GM23338 (cell line): ENCODE results near the gene PAX4.

Experiments
- CREB1 ChIP-seq: fragments of 250-450 bp; sonication (Bioruptor Pico); IDR thresholded peaks from 2 replicates; pipeline ENCODE4 v1.5.0; 2020; ENCODE audit warnings: low read depth, mild to moderate bottlenecking, moderate library complexity
- CTCF ChIP-seq, 2 experiments: fragments of 200-600 bp in 1 of 2; sonication (generic) in 1 of 2; conservative IDR thresholded peaks; 2 replicates each; pipeline versions ENCODE4 v1.5.1 to v1.6.1; 2016 to 2017; ENCODE audit warnings: antibody characterized with exemption in 2 of 2, low read depth in 2 of 2, mild to moderate bottlenecking in 2 of 2, moderate library complexity in 1 of 2
- ETS1 ChIP-seq: IDR thresholded peaks from 2 replicates; pipeline ENCODE4 v1.6.1; 2016; ENCODE audit warnings: antibody characterized with exemption
- EZH2 ChIP-seq: fragments of 200-600 bp; sonication (generic); IDR thresholded peaks from one replicate; pipeline ENCODE4 v1.8.0; 2017; ENCODE audit warnings: antibody characterized with exemption, mild to moderate bottlenecking, low read depth; ENCODE audit not compliant: unreplicated experiment
- EZH2phosphoT487 ChIP-seq: fragments of 200-600 bp; sonication (generic); IDR thresholded peaks from one replicate; pipeline ENCODE4 v1.8.1; 2018; ENCODE audit warnings: antibody characterized with exemption; ENCODE audit not compliant: unreplicated experiment
- JUNB ChIP-seq: IDR thresholded peaks from one replicate; pipeline ENCODE4 v1.6.1; 2016; ENCODE audit warnings: antibody characterized with exemption; ENCODE audit not compliant: unreplicated experiment
- POLR2AphosphoS5 ChIP-seq: IDR thresholded peaks from 2 replicates; pipeline ENCODE4 v1.6.1; 2016; ENCODE audit warnings: antibody characterized with exemption, low read depth
- REST ChIP-seq: IDR thresholded peaks from one replicate; pipeline ENCODE4 v1.6.1; 2018; ENCODE audit warnings: antibody characterized with exemption; ENCODE audit not compliant: unreplicated experiment
- ZNF114 ChIP-seq: fragments of 250-450 bp; sonication (Bioruptor Pico); IDR thresholded peaks from 2 replicates; pipeline ENCODE4 v1.5.0; 2020; ENCODE audit warnings: mild to moderate bottlenecking, moderate library complexity
- ZNF331 ChIP-seq: fragments of 250-450 bp; sonication (Bioruptor Pico); IDR thresholded peaks from 2 replicates; pipeline ENCODE4 v1.5.0; 2020; ENCODE audit warnings: low read depth, mild to moderate bottlenecking, moderate library complexity
- ZNF462 ChIP-seq: fragments of 250-450 bp; sonication (Bioruptor Pico); IDR thresholded peaks from 2 replicates; pipeline ENCODE4 v1.5.0; 2020; ENCODE audit warnings: mild to moderate bottlenecking, moderate library complexity

- TF ChIP-seq REST, result no peak
- no peak for TF ChIP-seq CTCF (conservative IDR thresholded peaks at IDR 0.05; ENCODE audit: low read depth in 2 of 2)
- TF ChIP-seq POLR2AphosphoS5, result no peak
- TF ChIP-seq ETS1, result no peak
- TF ChIP-seq EZH2, result no peak
- TF ChIP-seq ZNF331 (CRISPR knock-in tag), result no peak
- no peak for TF ChIP-seq JUNB
- no peak for TF ChIP-seq ZNF462 (CRISPR knock-in tag)
- TF ChIP-seq CREB1 (CRISPR knock-in tag), result no peak
- TF ChIP-seq ZNF114, result no peak
- no peak for TF ChIP-seq EZH2phosphoT487
These were observed 49.2 kb upstream of the PAX4 start for GRCh38 chr7:127667017-127667670.
